Neuronal stem cell (in vitro differentiated cells): ENCODE measurements around the gene ZFYVE28.
A peak's percentile ranks its signal among the peaks of the same experiment; 100 is the strongest.

ENCODE experiments used
- DNase-seq: peaks from one replicate; pipeline ENCODE4 v3.0.0-alpha.2; 2013; ENCODE audit warnings: low spot score
- H2AFZ ChIP-seq: one replicate; pipeline ENCODE4 v1.6.1; 2013; ENCODE audit warnings: mild to moderate bottlenecking, low read length, inconsistent platforms
- H2AK5ac ChIP-seq: 2 replicates; pipeline ENCODE4 v1.6.1; 2013; ENCODE audit warnings: low read depth, mild to moderate bottlenecking, inconsistent platforms, low read length, moderate library complexity, mixed read lengths
- H2BK120ac ChIP-seq: 2 replicates; pipeline ENCODE4 v1.6.1; 2013; ENCODE audit warnings: low read depth, mild to moderate bottlenecking, inconsistent platforms, low read length, moderate library complexity, mixed read lengths
- H2BK12ac ChIP-seq: one replicate; pipeline ENCODE4 v1.6.1; 2013; ENCODE audit warnings: low read length, inconsistent platforms
- H2BK15ac ChIP-seq: 2 replicates; pipeline ENCODE4 v1.6.1; 2013; ENCODE audit warnings: mild to moderate bottlenecking, low read length, inconsistent platforms, mixed read lengths
- H2BK5ac ChIP-seq: one replicate; pipeline ENCODE4 v1.6.1; 2013; ENCODE audit warnings: inconsistent platforms, mild to moderate bottlenecking, low read length, moderate library complexity
- H3K14ac ChIP-seq: one replicate; pipeline ENCODE4 v1.6.1; 2013; ENCODE audit warnings: low read length, inconsistent platforms
- H3K18ac ChIP-seq: 2 replicates; pipeline ENCODE4 v1.6.1; 2013; ENCODE audit warnings: low read length, inconsistent platforms
- H3K23ac ChIP-seq: 2 replicates; pipeline ENCODE4 v1.6.1; 2013; ENCODE audit warnings: low read depth, mild to moderate bottlenecking, mixed read lengths, low read length, inconsistent platforms; ENCODE audit not compliant: poor library complexity
- H3K27ac ChIP-seq: replicated peaks from 3 replicates; pipeline ENCODE4 v1.5.1; 2013; ENCODE audit warnings: low read length, inconsistent platforms
- H3K27me3 ChIP-seq, 3 experiments: 2 replicates each; pipeline ENCODE4 v1.6.1; 2013; ENCODE audit warnings: low read length in 3 of 3, mild to moderate bottlenecking in 2 of 3, inconsistent platforms in 1 of 3, low read depth in 1 of 3, mixed read lengths in 1 of 3, moderate library complexity in 1 of 3; ENCODE audit not compliant: control insufficient read depth in 3 of 3, insufficient read depth in 3 of 3
- H3K36me3 ChIP-seq, 2 donors: replicated peaks in 1 of 2; 2 replicates each; pipeline ENCODE4 v1.6.1; 2013; ENCODE audit warnings: low read length in 2 of 2; ENCODE audit not compliant: control insufficient read depth in 2 of 2, insufficient read depth in 2 of 2
- H3K4ac ChIP-seq: 2 replicates; pipeline ENCODE4 v1.6.1; 2013; ENCODE audit warnings: inconsistent platforms, mild to moderate bottlenecking, low read length, moderate library complexity
- H3K4me1 ChIP-seq, 2 donors: 1 replicate in 1 of 2; 2 replicates in 1 of 2; pipeline ENCODE4 v1.6.1; 2013; ENCODE audit warnings: low read length in 2 of 2, low read depth in 1 of 2; ENCODE audit not compliant: control insufficient read depth in 2 of 2, insufficient read depth in 1 of 2
- H3K4me2 ChIP-seq: one replicate; pipeline ENCODE4 v1.6.1; 2013; ENCODE audit warnings: mild to moderate bottlenecking, low read length, inconsistent platforms; ENCODE audit not compliant: insufficient read depth, poor library complexity, severe bottlenecking
- H3K4me3 ChIP-seq, 2 donors: 2 replicates each; pipeline ENCODE4 v1.5.1; 2013; ENCODE audit warnings: low read length in 2 of 2, mild to moderate bottlenecking in 2 of 2, inconsistent platforms in 1 of 2, moderate library complexity in 1 of 2
- H3K79me1 ChIP-seq: one replicate; pipeline ENCODE4 v1.6.1; 2013; ENCODE audit warnings: low read depth, mild to moderate bottlenecking, inconsistent platforms, low read length, moderate library complexity
- H3K9ac ChIP-seq: one replicate; pipeline ENCODE4 v1.6.1; 2013; ENCODE audit warnings: mild to moderate bottlenecking, low read depth, low read length, inconsistent platforms; ENCODE audit not compliant: poor library complexity
- H3K9me3 ChIP-seq, 2 donors: replicated peaks in 1 of 2; 2 replicates each; pipeline versions ENCODE3 to v1.6.1; 2013; ENCODE audit warnings: low read length in 2 of 2, mild to moderate bottlenecking in 2 of 2, inconsistent platforms in 1 of 2, low read depth in 1 of 2, mixed read lengths in 1 of 2, moderate library complexity in 1 of 2; ENCODE audit not compliant: control insufficient read depth in 2 of 2, insufficient read depth in 1 of 2
- H4K8ac ChIP-seq: one replicate; pipeline ENCODE4 v1.6.1; 2013; ENCODE audit warnings: low read depth, mild to moderate bottlenecking, inconsistent platforms, low read length, moderate library complexity
- H4K91ac ChIP-seq: one replicate; pipeline ENCODE4 v1.6.1; 2013; ENCODE audit warnings: low read length, low read depth, mild to moderate bottlenecking, inconsistent platforms; ENCODE audit not compliant: poor library complexity
- WGBS, 2 donors: extraction: QIAGEN DNeasy Blood & Tissue Kit; methylation state at CpG; one replicate each; pipeline ENCODE4 v1.1.7; 2013; ENCODE audit warnings: missing lambda C conversion rate in 2 of 2, mixed read lengths in 1 of 2; ENCODE audit not compliant: insufficient read length in 2 of 2, insufficient replicate concordance in 1 of 2; ENCODE audit errors: extremely low coverage in 2 of 2; 5-methylcytosine and 5-hydroxymethylcytosine counted together

The ZFYVE28 gene

GRCh38 chr4:2333916-2334644 is 84.4 kb downstream of the ZFYVE28 start:
- H3K27ac ChIP-seq, result no peak overlapping the region

DNA sequence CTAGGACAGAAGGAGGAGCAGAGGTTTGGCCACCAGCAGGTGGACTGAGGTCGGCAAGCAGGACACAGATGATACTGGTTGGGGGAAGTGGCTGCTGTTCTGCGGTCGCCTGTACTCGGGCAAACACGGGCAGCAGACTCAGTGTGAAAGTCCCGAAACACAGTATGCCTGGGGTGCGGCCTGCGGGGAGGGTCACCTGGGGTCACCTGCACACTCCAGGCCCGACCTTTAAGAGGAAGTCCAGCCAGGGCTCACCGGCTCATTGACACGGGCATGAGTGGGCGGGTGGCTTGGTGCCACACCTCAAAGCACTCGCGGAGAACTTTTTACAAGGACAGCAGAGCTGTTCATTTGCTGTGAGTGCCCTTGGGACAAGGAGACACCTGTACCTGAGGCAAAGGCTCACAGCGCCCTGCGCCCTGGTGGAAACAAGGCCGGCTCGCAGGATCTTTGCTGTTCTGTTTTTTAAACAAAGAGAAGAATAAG is 85.0 kb downstream of the ZFYVE28 start:
- WGBS, 2 donors, result no CpG with 5 or more reads among the region's 18 CpGs

More at GRCh38 chr4:2333916-2334644, 84.4 kb downstream of the ZFYVE28 start:
- Histone ChIP-seq H3K4ac (no peak overlapping the region), H3K23ac (no peak overlapping the region), H3K79me1 (no peaks in the 10 kb centered on the region), H3K4me2 (no peak overlapping the region), H2BK120ac (no peak overlapping the region), H3K9me3 (peaks cover 0 to 2% of the 10 kb centered on the region in 2 donors), H2BK5ac (peak overlapping the region; percentile 6), H3K4me3 (peak overlapping the region in 1 of 2 donors; percentile 27), H2BK12ac (no peak overlapping the region), H3K36me3 (no peaks in the 10 kb centered on the region), H2BK15ac (no peak overlapping the region), H2AFZ (no peak overlapping the region), H4K8ac (no peak overlapping the region), H3K9ac (no peak overlapping the region), H3K18ac (peak overlapping the region; percentile 80), H3K27me3 (peaks cover 0 to 28% (median 4%) of the 10 kb centered on the region in 3 experiments), H4K91ac (no peak overlapping the region), H3K4me1 (peaks cover 0 to 8% of the 10 kb centered on the region in 2 donors), H2AK5ac (peak overlapping the region; percentile 97), H3K14ac (peak overlapping the region; percentile 56)
- DNase-seq, result no peak
- WGBS, 2 donors, result no CpG with 5 or more reads among the region's 28 CpGs

GRCh38 chr4:2332976-2333319 is 85.5 kb downstream of the ZFYVE28 start:
- WGBS, 2 donors, result no CpG with 5 or more reads among the region's 6 CpGs
- Histone ChIP-seq H2BK5ac (no peak overlapping the region), H2AK5ac (peak overlapping the region; percentile 84), H3K18ac (peak overlapping the region; percentile 81), H3K4me2 (no peak overlapping the region), H2BK120ac (peak overlapping the region; percentile 96), H4K91ac (no peak overlapping the region), H3K4me1 (peaks cover 0 to 8% of the 10 kb centered on the region in 2 donors), H3K27ac (no peak overlapping the region), H3K9me3 (peaks cover 0 to 2% of the 10 kb centered on the region in 2 donors), H2AFZ (no peak overlapping the region), H4K8ac (no peak overlapping the region), H3K4me3 (no peak overlapping the region), H2BK12ac (peak overlapping the region; percentile 16), H3K27me3 (peaks cover 0 to 28% (median 4%) of the 10 kb centered on the region in 3 experiments), H3K9ac (no peak overlapping the region), H3K79me1 (no peaks in the 10 kb centered on the region), H3K4ac (no peak overlapping the region), H2BK15ac (peak overlapping the region; percentile 85), H3K23ac (no peak overlapping the region), H3K14ac (peak overlapping the region; percentile 94), H3K36me3 (no peaks in the 10 kb centered on the region)
- no peak for DNase-seq

More for the DNA sequence above, 85.0 kb downstream of the ZFYVE28 start:
- Histone ChIP-seq H2BK5ac (no peak overlapping the region), H3K14ac (no peak overlapping the region), H2BK15ac (no peak overlapping the region), H2AFZ (no peak overlapping the region), H4K8ac (no peak overlapping the region), H3K27ac (no peak overlapping the region), H2AK5ac (no peak overlapping the region), H3K9ac (peak overlapping the region; percentile 37), H3K18ac (no peak overlapping the region), H3K36me3 (no peaks in the 10 kb centered on the region), H2BK120ac (no peak overlapping the region), H3K23ac (no peak overlapping the region), H3K27me3 (peaks cover 0 to 28% (median 4%) of the 10 kb centered on the region in 3 experiments), H3K9me3 (peaks cover 0 to 2% of the 10 kb centered on the region in 2 donors), H2BK12ac (no peak overlapping the region), H3K4me3 (no peak overlapping the region), H3K4me1 (peaks cover 0 to 8% of the 10 kb centered on the region in 2 donors), H4K91ac (no peak overlapping the region), H3K4me2 (no peak overlapping the region), H3K79me1 (no peaks in the 10 kb centered on the region), H3K4ac (no peak overlapping the region)
- no peak for DNase-seq

- Histone ChIP-seq H2BK12ac (peak overlapping the region; percentile 84), H3K36me3 (no peaks in the 10 kb centered on the region), H3K4me2 (no peak overlapping the region), H2BK5ac (peak overlapping the region; percentile 53), H3K18ac (peak overlapping the region; percentile 81), H3K14ac (peak overlapping the region; percentile 94), H3K4ac (peak overlapping the region; percentile 84), H3K79me1 (no peaks in the 10 kb centered on the region), H3K27ac (no peak overlapping the region), H3K27me3 (peaks cover 0 to 26% (median 4%) of the 10 kb centered on the region in 3 experiments), H3K4me1 (peaks cover 0 to 8% of the 10 kb centered on the region in 2 donors), H2BK15ac (peak overlapping the region; percentile 85), H2BK120ac (peak overlapping the region; percentile 96), H3K23ac (peak overlapping the region; percentile 65), H2AFZ (no peak overlapping the region), H4K8ac (peak overlapping the region; percentile 43), H3K9ac (no peak overlapping the region), H3K9me3 (peaks cover 0 to 2% of the 10 kb centered on the region in 2 donors), H4K91ac (peak overlapping the region; percentile 85), H2AK5ac (peak overlapping the region; percentile 84), H3K4me3 (no peak overlapping the region)
- no CpG with 5 or more reads among the region's 21 CpGs for WGBS, 2 donors
- no peak for DNase-seq
Measured at GRCh38 chr4:2332201-2332975, 86.1 kb downstream of the ZFYVE28 start.
